GM12872 (cell line): ENCODE measurements around the gene SERHL2.
A peak's percentile ranks its signal among the peaks of the same experiment; 100 is the strongest.

Experiments used
- TF ChIP-seq, protein P1 (sequence below): IDR thresholded peaks from 3 replicates; pipeline ENCODE4 v1.5.1; 2011; ENCODE audit warnings: low read depth, mild to moderate bottlenecking, low read length, moderate library complexity; ENCODE audit not compliant: insufficient read depth

Gene SERHL2

DNA sequence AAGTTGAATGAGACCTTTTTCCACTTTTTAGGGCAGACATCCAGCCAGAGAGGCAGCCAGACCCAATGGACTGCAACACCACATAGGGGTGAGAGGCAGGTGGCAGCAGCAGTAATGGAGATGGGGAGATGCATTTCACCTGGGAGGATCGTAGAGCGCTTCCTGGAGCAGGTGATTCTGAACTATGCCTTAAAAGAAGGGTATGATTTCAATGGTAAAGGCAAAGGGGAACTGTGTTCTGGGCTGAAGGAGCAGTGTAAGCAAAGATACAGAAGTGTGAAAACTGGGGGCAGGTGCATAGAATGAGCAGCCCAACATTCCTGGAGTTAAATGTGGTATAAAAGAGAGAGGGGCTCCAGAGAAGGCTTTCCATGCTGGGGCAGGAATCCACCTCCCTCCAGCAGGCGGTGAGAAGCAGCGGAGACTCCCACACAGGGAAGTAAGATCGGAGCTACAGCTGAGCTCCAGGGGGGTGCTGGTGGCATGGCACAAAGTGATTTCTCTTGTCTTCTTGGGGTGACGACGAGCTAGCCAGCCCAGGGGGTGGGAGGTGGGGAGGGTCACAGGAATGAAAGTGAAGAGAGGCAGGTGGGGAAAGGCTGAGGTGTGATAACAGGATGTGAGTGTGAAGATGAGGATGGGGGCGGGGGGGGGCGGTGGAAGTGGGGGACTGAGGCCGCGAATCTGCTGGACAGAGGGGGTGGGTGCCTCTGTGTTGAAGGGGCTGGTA, 4.3 kb upstream of the SERHL2 start:
- TF ChIP-seq, protein P1, sequence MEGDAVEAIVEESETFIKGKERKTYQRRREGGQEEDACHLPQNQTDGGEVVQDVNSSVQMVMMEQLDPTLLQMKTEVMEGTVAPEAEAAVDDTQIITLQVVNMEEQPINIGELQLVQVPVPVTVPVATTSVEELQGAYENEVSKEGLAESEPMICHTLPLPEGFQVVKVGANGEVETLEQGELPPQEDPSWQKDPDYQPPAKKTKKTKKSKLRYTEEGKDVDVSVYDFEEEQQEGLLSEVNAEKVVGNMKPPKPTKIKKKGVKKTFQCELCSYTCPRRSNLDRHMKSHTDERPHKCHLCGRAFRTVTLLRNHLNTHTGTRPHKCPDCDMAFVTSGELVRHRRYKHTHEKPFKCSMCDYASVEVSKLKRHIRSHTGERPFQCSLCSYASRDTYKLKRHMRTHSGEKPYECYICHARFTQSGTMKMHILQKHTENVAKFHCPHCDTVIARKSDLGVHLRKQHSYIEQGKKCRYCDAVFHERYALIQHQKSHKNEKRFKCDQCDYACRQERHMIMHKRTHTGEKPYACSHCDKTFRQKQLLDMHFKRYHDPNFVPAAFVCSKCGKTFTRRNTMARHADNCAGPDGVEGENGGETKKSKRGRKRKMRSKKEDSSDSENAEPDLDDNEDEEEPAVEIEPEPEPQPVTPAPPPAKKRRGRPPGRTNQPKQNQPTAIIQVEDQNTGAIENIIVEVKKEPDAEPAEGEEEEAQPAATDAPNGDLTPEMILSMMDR = no peak

DNA sequence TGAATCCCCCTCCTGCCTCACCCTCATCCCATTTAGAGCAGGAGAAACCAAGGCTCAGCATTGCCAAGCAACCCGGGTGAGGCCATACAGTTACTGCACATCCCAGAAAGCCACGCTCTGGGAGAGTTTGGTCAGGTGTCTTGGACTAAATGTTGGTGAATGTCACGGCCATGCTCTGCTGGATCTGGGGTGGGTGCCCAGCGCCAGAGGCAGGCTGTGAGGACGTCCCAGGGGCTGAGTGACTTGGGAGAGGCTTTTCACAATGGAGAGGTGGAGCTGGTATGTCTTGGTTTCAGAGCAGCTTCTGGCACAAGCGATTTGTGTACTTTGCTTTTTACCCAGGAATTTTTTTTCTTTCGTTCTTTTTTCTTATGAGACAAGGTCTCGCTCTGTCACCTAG, 6.6 kb downstream of the SERHL2 start:
- TF ChIP-seq, protein P1 = no peak

DNA sequence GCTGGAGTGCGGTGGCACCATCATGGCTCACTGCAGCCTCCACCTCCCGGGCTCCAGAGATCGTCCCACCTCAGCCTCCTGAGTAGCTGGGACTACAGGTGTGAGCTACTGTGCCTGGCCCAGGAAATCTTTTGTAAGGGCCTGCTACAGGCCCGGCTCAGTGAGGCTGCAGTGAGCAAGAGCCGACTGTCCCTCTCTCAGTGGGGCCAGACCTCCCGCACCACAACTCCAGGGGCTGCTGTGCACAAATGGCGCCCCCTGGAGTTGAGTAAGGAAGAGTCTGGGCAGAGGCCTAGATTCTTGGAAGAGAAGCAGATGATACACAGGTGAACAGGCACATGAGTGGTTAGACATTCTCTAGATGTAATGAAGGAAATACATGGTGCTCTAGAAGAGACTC, 7.0 kb downstream of the SERHL2 start:
- TF ChIP-seq, protein P1 = peak; percentile 63

DNA sequence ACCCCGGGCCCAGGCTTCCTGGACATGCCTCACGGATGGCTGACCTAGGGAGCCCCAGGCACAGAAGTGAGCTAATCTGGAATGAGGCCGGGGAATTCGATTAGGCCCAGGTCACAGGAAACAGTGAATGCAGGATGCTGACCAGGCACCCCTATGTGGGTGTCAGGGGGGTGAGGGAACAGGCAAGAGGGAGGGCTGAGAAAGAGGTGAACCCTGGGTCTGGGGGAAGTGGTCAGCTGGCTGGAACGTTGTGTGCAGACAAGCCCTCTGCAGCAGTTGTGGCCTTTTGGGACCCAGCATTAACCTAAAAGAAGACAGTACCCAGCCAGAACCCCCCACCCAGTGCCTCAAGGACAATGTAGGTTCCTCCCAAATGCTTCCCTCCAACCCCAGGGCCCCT, 8.1 kb downstream of the SERHL2 start:
- TF ChIP-seq, protein P1 = no peak

DNA sequence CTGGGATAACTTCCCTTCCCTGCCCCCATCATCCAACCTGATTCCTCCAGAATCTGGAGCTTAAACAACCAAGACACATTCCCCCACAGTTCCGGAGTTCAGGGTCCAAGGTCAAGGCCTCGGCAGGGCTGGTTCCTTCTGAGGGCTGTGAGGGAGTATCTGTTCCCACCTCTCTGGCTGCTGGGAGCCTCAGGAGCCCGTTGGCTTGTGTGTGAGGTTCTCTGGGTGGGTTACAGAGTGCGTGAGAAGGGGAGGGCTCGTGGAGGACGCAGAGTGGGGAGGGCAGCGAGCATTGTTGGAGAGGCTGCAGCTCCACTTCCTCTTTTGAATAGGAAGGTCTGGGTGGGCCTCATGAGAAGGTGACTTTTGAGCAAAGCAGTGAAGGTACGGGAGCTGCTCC, 8.5 kb downstream of the SERHL2 start:
- TF ChIP-seq, protein P1 = no peak

DNA sequence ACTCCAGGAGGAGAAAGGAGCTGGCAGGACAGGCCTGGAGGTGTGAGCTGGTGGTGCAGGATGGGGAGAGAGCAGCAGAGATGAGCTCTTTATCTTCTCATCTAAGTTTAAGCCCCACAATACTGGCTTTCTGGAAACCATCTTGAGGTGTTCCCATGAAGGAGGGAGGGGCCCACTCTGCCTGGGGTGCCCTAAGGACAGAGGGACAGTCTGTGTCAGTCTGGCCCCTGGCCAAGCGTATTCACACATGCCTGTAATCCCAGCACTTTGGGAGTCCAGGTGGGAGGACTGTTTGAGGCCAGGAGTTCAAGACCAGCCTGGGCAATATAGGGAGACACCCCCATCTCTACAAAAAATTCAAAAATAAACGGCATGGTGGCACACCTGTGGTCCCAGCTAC, 8.9 kb downstream of the SERHL2 start:
- TF ChIP-seq, protein P1 = no peak

DNA sequence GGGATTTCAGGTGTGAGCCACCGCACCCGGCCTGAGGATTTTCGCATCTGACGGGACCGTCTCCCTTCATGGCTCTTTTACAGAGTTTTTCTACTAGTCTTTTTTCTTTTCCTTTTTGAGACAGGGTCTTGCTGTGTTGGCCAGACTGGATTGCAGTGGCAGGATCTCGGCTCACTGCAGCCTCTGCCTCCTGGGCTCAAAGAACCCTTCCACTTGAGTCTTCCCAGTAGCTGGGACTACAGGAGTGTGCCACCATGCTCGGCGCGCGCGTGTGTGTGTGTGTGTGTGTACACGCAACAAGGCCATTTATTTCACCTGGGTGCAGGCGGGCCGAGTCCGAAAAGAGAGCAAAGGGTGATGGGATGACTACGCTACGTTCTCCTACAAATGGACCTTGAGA, 10.9 kb downstream of the SERHL2 start:
- TF ChIP-seq, protein P1 = no peak
